ENCODE data around the gene NDUFV1. TPM values are rescaled to one million over a fixed set of nuclear protein-coding genes. Genes with fewer than 3 reads are reported as not detected.

The NDUFV1 gene
- total RNA-seq, 1 donor from 2014 or later = 191 TPM

- Mint-ChIP-seq H3K4me1 (peaks cover 16% of the 10 kb centered on the region), H3K27ac (ENCODE audit: unreplicated experiment) (peak overlapping the region; percentile 57), H3K27me3 (ENCODE audit: low read depth) (peaks cover 5% of the 10 kb centered on the region), H3K9me3 (no peaks in the 10 kb centered on the region), H3K36me3 (ENCODE audit: low read depth) (peaks cover 3% of the 10 kb centered on the region), H3K4me3 (peak overlapping the region; percentile 42)
- DNase-seq (ENCODE audit: low read depth, low spot score) = no peak
- TF ChIP-seq, protein P1, sequence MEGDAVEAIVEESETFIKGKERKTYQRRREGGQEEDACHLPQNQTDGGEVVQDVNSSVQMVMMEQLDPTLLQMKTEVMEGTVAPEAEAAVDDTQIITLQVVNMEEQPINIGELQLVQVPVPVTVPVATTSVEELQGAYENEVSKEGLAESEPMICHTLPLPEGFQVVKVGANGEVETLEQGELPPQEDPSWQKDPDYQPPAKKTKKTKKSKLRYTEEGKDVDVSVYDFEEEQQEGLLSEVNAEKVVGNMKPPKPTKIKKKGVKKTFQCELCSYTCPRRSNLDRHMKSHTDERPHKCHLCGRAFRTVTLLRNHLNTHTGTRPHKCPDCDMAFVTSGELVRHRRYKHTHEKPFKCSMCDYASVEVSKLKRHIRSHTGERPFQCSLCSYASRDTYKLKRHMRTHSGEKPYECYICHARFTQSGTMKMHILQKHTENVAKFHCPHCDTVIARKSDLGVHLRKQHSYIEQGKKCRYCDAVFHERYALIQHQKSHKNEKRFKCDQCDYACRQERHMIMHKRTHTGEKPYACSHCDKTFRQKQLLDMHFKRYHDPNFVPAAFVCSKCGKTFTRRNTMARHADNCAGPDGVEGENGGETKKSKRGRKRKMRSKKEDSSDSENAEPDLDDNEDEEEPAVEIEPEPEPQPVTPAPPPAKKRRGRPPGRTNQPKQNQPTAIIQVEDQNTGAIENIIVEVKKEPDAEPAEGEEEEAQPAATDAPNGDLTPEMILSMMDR (conservative IDR thresholded peaks at IDR 0.05) = no peak
Measured at GRCh38 chr11:67626970-67627369, 20.2 kb downstream of the NDUFV1 start.

DNA sequence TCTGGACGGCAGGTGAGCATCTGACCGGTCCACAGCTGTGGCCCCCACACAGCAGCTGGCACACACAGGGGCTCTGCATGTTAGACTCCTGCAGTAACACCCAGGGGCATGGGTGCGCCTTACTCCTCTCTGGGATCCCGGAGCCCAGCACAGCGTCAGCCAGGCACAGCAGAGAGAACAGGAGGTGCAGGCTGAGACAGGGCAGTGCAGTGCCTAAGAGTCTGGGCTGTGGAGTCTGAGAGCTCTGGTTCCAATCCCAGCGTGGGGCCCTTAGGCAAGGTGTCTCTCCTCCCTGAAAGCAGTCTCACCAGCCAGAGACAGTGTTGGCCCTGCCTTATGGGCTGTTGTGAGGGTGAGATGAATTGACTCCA lies 20.7 kb downstream of the NDUFV1 start:
- TF ChIP-seq, protein P1 (conservative IDR thresholded peaks at IDR 0.05) = no peak
- Mint-ChIP-seq H3K36me3 (ENCODE audit: low read depth) (peaks cover 3% of the 10 kb centered on the region), H3K9me3 (no peaks in the 10 kb centered on the region), H3K27ac (ENCODE audit: unreplicated experiment) (peak overlapping the region; percentile 57), H3K4me3 (peak overlapping the region; percentile 57), H3K27me3 (ENCODE audit: low read depth) (peaks cover under 1% of the 10 kb centered on the region), H3K4me1 (peaks cover 18% of the 10 kb centered on the region)
- no peak for DNase-seq (ENCODE audit: low read depth, low spot score)

GRCh38 chr11:67627812-67628624 lies 21.3 kb downstream of the NDUFV1 start:
- no peak for DNase-seq (ENCODE audit: low read depth, low spot score)
- Mint-ChIP-seq H3K27me3 (ENCODE audit: low read depth) (no peaks in the 10 kb centered on the region), H3K4me3 (peak overlapping the region; percentile 57), H3K27ac (ENCODE audit: unreplicated experiment) (no peak overlapping the region), H3K4me1 (peaks cover 20% of the 10 kb centered on the region), H3K36me3 (ENCODE audit: low read depth) (peaks cover 3% of the 10 kb centered on the region), H3K9me3 (no peaks in the 10 kb centered on the region)
- TF ChIP-seq, protein P1 (conservative IDR thresholded peaks at IDR 0.05) = no peak

- peaks cover 20% of the 10 kb centered on the region for H3K4me1 Mint-ChIP-seq
- no peak for DNase-seq (ENCODE audit: low read depth, low spot score)
- peak overlapping the region; percentile 81 for H3K4me3 Mint-ChIP-seq
- no peaks in the 10 kb centered on the region for H3K9me3 Mint-ChIP-seq
- TF ChIP-seq, protein P1 (conservative IDR thresholded peaks at IDR 0.05) = no peak
- peak overlapping the region; percentile 75 for H3K27ac Mint-ChIP-seq (ENCODE audit: unreplicated experiment)
- no peaks in the 10 kb centered on the region for H3K27me3 Mint-ChIP-seq (ENCODE audit: low read depth)
- H3K36me3 Mint-ChIP-seq (ENCODE audit: low read depth) = peaks cover 3% of the 10 kb centered on the region
Measured at GRCh38 chr11:67628710-67629385, 22.1 kb downstream of the NDUFV1 start.

- DNase-seq (ENCODE audit: low read depth, low spot score) = peak; percentile 98
- TF ChIP-seq, protein P1 (conservative IDR thresholded peaks at IDR 0.05) = peak; percentile 94
- Mint-ChIP-seq H3K4me3 (peak within 1 kb of the TSS; percentile 84), H3K27ac (ENCODE audit: unreplicated experiment) (peak within 1 kb of the TSS; percentile 75), H3K9me3 (no peaks in the 10 kb centered on the region), H3K4me1 (peaks cover 20% of the 10 kb centered on the region), H3K36me3 (ENCODE audit: low read depth) (peaks cover 3% of the 10 kb centered on the region), H3K27me3 (ENCODE audit: low read depth) (no peaks in the 10 kb centered on the region)
Measured at GRCh38 chr11:67629386-67630227, 22.9 kb downstream of the NDUFV1 start, which contains the start of gene NUDT8. NUDT8 (minus strand) TSS chr11:67629937; CDS start chr11:67629911, 26 bp downstream.

Data from neural crest cell (in vitro differentiated cells).